Smooth muscle cell of the umbilical artery (primary cell): ENCODE measurements around the gene NOS2. TPM values are rescaled to one million over a fixed set of nuclear protein-coding genes. Genes with fewer than 3 reads are reported as not detected.

ENCODE experiments used
- total RNA-seq: library from RNA; depleted of rRNA; stranded (reverse); fragments of >200 nt; gene quantifications from 2 replicates; pipeline ENCODE4 v1.2.3, GENCODE V29; 2014

NOS2 gene
- not detected in 2 replicates for total RNA-seq

DNA sequence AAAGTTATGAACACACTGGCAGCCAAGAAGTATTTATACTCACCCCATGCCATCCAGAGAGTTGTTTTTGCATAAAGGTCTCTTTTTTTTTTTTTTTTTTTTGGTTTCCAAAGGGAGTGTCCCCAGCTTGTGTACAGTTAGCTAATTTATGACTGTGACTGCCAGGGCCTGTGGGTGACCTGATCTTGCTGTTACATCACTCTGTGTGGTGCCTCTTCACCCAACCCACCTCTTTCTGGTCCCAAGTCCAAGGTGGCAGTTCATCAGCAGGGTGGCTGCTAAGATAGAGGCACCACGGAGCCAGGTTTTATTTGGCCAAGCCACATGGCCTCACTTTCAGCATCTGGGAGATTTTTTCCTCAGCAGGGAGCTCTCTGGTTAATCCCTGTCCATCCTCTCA lies at the start of gene NOS2:
Gene NOS2 (minus strand): TSS at position 8 of the 400 bp plus-strand sequence. CDS start 1,720 bp downstream, outside the sequence.

Other genes starting within 250 kb of the NOS2 start
- 3.0 and 5.5 TPM in 2 replicates for gene LGALS9, start 169.3 kb downstream of the NOS2 start, total RNA-seq
- gene LYRM9, start 92.8 kb upstream of the NOS2 start, total RNA-seq: 2.4 and 6.5 TPM in 2 replicates
- 14.0 and 16.7 TPM in 2 replicates for gene NLK, start 242.1 kb upstream of the NOS2 start, total RNA-seq